H1 (cell line): ENCODE results near the gene NBAS.

Experiments
- EP300 ChIP-seq, 2 experiments: IDR thresholded peaks; 1 replicate in 1 of 2; 2 replicates in 1 of 2; pipeline ENCODE4 v1.6.1; 2011 to 2012; ENCODE audit warnings: low read depth in 2 of 2, low read length in 2 of 2, mild to moderate bottlenecking in 2 of 2, borderline replicate concordance in 1 of 2, inconsistent platforms in 1 of 2, moderate library complexity in 1 of 2
- GABPA ChIP-seq: IDR thresholded peaks from 2 replicates; pipeline ENCODE4 v1.6.1; 2011; ENCODE audit warnings: mild to moderate bottlenecking, low read length, moderate library complexity, borderline replicate concordance; ENCODE audit not compliant: insufficient read depth
- SIN3A ChIP-seq, 2 experiments: IDR thresholded peaks in 1 of 2; conservative IDR thresholded peaks in 1 of 2; 2 replicates each; pipeline ENCODE4 v1.6.1; 2011 to 2012; ENCODE audit warnings: low read length in 2 of 2, improper control_type of control experiment in 1 of 2, low read depth in 1 of 2, mild to moderate bottlenecking in 1 of 2
- TF ChIP-seq, protein P1 (sequence below), 3 experiments: IDR thresholded peaks; 1 replicate in 2 of 3; 2 replicates in 1 of 3; pipeline versions ENCODE4 v1.5.1 to v1.6.1; 2011; ENCODE audit warnings: low read length in 3 of 3, mild to moderate bottlenecking in 3 of 3, inconsistent platforms in 2 of 3, low read depth in 1 of 3, moderate library complexity in 1 of 3; ENCODE audit not compliant: insufficient read depth in 1 of 3; ENCODE audit errors: control extremely low read depth in 1 of 3

DNA sequence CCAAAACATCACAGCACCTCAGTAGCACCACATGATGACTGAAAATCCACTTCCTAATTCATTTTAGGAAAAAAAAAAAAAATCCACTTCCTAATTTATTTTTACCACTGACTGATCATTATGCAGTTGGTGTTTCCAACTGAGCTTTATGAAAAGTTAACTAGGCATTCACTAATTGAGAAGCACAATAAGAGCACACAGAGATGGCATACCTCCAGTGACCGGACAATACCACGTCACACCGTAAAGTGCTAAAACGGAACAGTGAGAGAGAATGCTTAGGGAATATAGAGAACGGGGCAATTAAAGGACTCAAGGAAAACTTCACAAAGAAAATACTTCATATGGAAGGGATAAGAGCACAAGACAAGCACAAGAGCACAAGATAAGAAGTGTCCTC is 212.5 kb downstream of the NBAS start:
- TF ChIP-seq EP300 (IDR thresholded peaks at IDR 0.05; ENCODE audit: borderline replicate concordance in 1 of 2, low read depth in 2 of 2, low read length in 2 of 2) = no peak
- TF ChIP-seq, protein P1, sequence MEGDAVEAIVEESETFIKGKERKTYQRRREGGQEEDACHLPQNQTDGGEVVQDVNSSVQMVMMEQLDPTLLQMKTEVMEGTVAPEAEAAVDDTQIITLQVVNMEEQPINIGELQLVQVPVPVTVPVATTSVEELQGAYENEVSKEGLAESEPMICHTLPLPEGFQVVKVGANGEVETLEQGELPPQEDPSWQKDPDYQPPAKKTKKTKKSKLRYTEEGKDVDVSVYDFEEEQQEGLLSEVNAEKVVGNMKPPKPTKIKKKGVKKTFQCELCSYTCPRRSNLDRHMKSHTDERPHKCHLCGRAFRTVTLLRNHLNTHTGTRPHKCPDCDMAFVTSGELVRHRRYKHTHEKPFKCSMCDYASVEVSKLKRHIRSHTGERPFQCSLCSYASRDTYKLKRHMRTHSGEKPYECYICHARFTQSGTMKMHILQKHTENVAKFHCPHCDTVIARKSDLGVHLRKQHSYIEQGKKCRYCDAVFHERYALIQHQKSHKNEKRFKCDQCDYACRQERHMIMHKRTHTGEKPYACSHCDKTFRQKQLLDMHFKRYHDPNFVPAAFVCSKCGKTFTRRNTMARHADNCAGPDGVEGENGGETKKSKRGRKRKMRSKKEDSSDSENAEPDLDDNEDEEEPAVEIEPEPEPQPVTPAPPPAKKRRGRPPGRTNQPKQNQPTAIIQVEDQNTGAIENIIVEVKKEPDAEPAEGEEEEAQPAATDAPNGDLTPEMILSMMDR (IDR thresholded peaks at IDR 0.05; ENCODE audit: control extremely low read depth in 1 of 3, insufficient read depth in 1 of 3, low read depth in 1 of 3, low read length in 3 of 3) = no peak
- no peak for TF ChIP-seq GABPA
- no peak for TF ChIP-seq SIN3A (conservative IDR thresholded peaks at IDR 0.05 in 1 of 2, IDR thresholded peaks at IDR 0.05 in 1 of 2; ENCODE audit: low read depth in 1 of 2, low read length in 2 of 2)
